ENCODE data around the gene GSE1. TPM values are rescaled to one million over a fixed set of nuclear protein-coding genes. Genes with fewer than 3 reads are reported as not detected.

GSE1 gene
- total and polyA plus RNA-seq, 2 of the 13 experiments (the other 11 are each of a cell fraction or from before 2014, with no cell fraction given), result 16.1 to 31.2 TPM

GRCh38 chr16:85718682-85719081 lies 105.6 kb downstream of the GSE1 start (continued):
- TF ChIP-seq DZIP1 (CRISPR knock-in tag; IDR thresholded peaks at IDR 0.05) (no peak), ZFP37 (CRISPR knock-in tag; IDR thresholded peaks at IDR 0.05; ENCODE audit: borderline replicate concordance) (no peak), ZNF224 (CRISPR knock-in tag; IDR thresholded peaks at IDR 0.05) (no peak), MTA3 (CRISPR knock-in tag; IDR thresholded peaks at IDR 0.05) (no peak), ZNF407 (CRISPR knock-in tag; IDR thresholded peaks at IDR 0.05; ENCODE audit: not compliant biosample characterization) (no peak), BCL6 (CRISPR knock-in tag; IDR thresholded peaks at IDR 0.05) (no peak), ZNF451 (CRISPR knock-in tag; IDR thresholded peaks at IDR 0.05) (0 out of 2 replicates have a peak, but pooled peaks have one; percentile 35), BCLAF1 (IDR thresholded peaks at IDR 0.05) (no peak), ZKSCAN1 (IDR thresholded peaks at IDR 0.05; ENCODE audit: low read length) (peak; percentile 96), EED (CRISPR knock-in tag; IDR thresholded peaks at IDR 0.05) (no peak), RCOR2 (CRISPR knock-in tag; IDR thresholded peaks at IDR 0.05) (no peak), EEA1 (CRISPR knock-in tag; IDR thresholded peaks at IDR 0.05; ENCODE audit: borderline replicate concordance) (no peak), THAP11 (CRISPR knock-in tag; IDR thresholded peaks at IDR 0.05) (no peak), CBX2 (IDR thresholded peaks at IDR 0.05; ENCODE audit: low read depth, low read length) (no peak), CBX2 (CRISPR knock-in tag; IDR thresholded peaks at IDR 0.05; ENCODE audit: low read depth) (no peak), CTCF (CRISPR knock-in tag; IDR thresholded peaks at IDR 0.05) (peak; percentile 76)
